GM23248 (cell line): ENCODE data around the gene WFS1. TPM values are rescaled to one million over a fixed set of nuclear protein-coding genes. Genes with fewer than 3 reads are reported as not detected.

Experiments used
- DNase-seq: peaks from one replicate; pipeline ENCODE4 v3.0.0-alpha.2; 2015
- H2AFZ ChIP-seq: fragments of 200-600 bp; sonication (generic); 2 replicates; pipeline ENCODE4 v1.6.1; 2016; ENCODE audit warnings: antibody characterized with exemption
- H3F3A ChIP-seq: fragments of 200-600 bp; sonication (generic); 2 replicates; pipeline ENCODE4 v1.6.1; 2016; ENCODE audit warnings: mild to moderate bottlenecking, antibody characterized with exemption, mixed run types; ENCODE audit not compliant: insufficient read depth
- H3K27ac ChIP-seq: fragments of 200-600 bp; sonication (generic); 2 replicates; pipeline ENCODE4 v1.5.1; 2016; ENCODE audit warnings: mild to moderate bottlenecking
- H3K27me3 ChIP-seq: fragments of 200-600 bp; sonication (generic); replicated peaks from 2 replicates; pipeline ENCODE4 v1.6.1; 2016; ENCODE audit warnings: mild to moderate bottlenecking; ENCODE audit not compliant: insufficient read depth
- H3K36me3 ChIP-seq: fragments of 200-600 bp; sonication (generic); 2 replicates; pipeline ENCODE4 v1.6.1; 2016; ENCODE audit warnings: low read depth, mild to moderate bottlenecking
- H3K4me1 ChIP-seq: fragments of 200-600 bp; sonication (generic); 2 replicates; pipeline ENCODE4 v1.6.1; 2016; ENCODE audit warnings: mild to moderate bottlenecking; ENCODE audit not compliant: insufficient read depth
- H3K4me2 ChIP-seq: fragments of 200-600 bp; sonication (generic); one replicate; pipeline ENCODE4 v1.6.1; 2016; ENCODE audit warnings: mild to moderate bottlenecking; ENCODE audit not compliant: unreplicated experiment
- H3K4me3 ChIP-seq: fragments of 200-600 bp; sonication (generic); 2 replicates; pipeline ENCODE4 v1.5.1; 2016; ENCODE audit warnings: mild to moderate bottlenecking
- H3K79me2 ChIP-seq: fragments of 200-600 bp; sonication (generic); 2 replicates; pipeline ENCODE4 v1.6.1; 2016; ENCODE audit warnings: mild to moderate bottlenecking; ENCODE audit not compliant: insufficient read depth
- H3K9ac ChIP-seq: fragments of 200-600 bp; sonication (generic); 2 replicates; pipeline ENCODE4 v1.6.1; 2016; ENCODE audit warnings: mild to moderate bottlenecking
- H3K9me2 ChIP-seq: fragments of 200-600 bp; sonication (generic); 2 replicates; pipeline ENCODE4 v1.6.1; 2016; ENCODE audit warnings: mixed run types, mild to moderate bottlenecking, moderate library complexity; ENCODE audit not compliant: insufficient read depth
- H3K9me3 ChIP-seq: fragments of 200-600 bp; sonication (generic); one replicate; pipeline ENCODE4 v1.6.1; 2017; ENCODE audit warnings: low read depth
- H4K20me1 ChIP-seq: fragments of 200-600 bp; sonication (generic); 2 replicates; pipeline ENCODE4 v1.6.0; 2016; ENCODE audit not compliant: insufficient read depth
- EZH2 ChIP-seq: fragments of 200-600 bp; sonication (generic); IDR thresholded peaks from 2 replicates; pipeline ENCODE4 v1.6.1; 2018; ENCODE audit warnings: antibody characterized with exemption, mild to moderate bottlenecking; ENCODE audit not compliant: insufficient read depth, poor library complexity, severe bottlenecking
- EZH2phosphoT487 ChIP-seq: fragments of 200-600 bp; sonication (generic); IDR thresholded peaks from 2 replicates; pipeline ENCODE4 v1.6.1; 2018; ENCODE audit warnings: antibody characterized with exemption, moderate library complexity, mild to moderate bottlenecking, low read depth; ENCODE audit not compliant: insufficient read depth
- WGBS, 2 experiments: methylation state at CpG; one replicate each; pipeline ENCODE4 v1.1.6; 2015 to 2017; ENCODE audit warnings: low lambda C conversion rate in 2 of 2, low coverage in 1 of 2; ENCODE audit errors: missing lambda C conversion rate in 2 of 2; 5-methylcytosine and 5-hydroxymethylcytosine counted together
- in situ Hi-C: fragments of 300-500 bp; cut with MboI; formaldehyde crosslinking; loops from 2 replicates; pipeline ENCODE4 v1.15.0; 2020
- polyA plus RNA-seq: library from polyadenylated mRNA; unstranded; fragments of >200 nt; fragmentation: Nextera tagmentation; extraction: Ambion mirVana; gene quantifications from 2 replicates; pipeline ENCODE4 v1.2.1, GENCODE V29; 2016
- total RNA-seq: library from RNA; depleted of rRNA; stranded (reverse); fragments of >200 nt; shearing (Covaris generic); gene quantifications from 2 replicates; pipeline ENCODE4 v1.2.3, GENCODE V29; 2014

WFS1 gene
- total and polyA plus RNA-seq, 2 experiments from 2014 or later, result 24.2 to 24.4 TPM

- no peak overlapping the region for H3K9ac ChIP-seq
- in situ Hi-C loops, result no loop called here
- no peak for DNase-seq
- no peak overlapping the region for H3K27ac ChIP-seq
- H3K27me3 ChIP-seq, result peaks cover 11% of the 10 kb centered on the region; the same call in 1 of the 2 replicates
- H3K4me1 ChIP-seq, result no peaks in the 10 kb centered on the region
- H3K4me2 ChIP-seq, result no peak overlapping the region
- no peaks in the 10 kb centered on the region for H3K36me3 ChIP-seq
- no peaks in the 10 kb centered on the region for H3F3A ChIP-seq
- H3K4me3 ChIP-seq, result no peak overlapping the region
- no peaks in the 10 kb centered on the region for H4K20me1 ChIP-seq
- TF ChIP-seq EZH2phosphoT487 (no peak), EZH2 (no peak)
- no peaks in the 10 kb centered on the region for H3K79me2 ChIP-seq
- 61% methylated on average over 8 of the region's 8 CpGs for WGBS, 2 experiments
- no peaks in the 10 kb centered on the region for H3K9me3 ChIP-seq
- no peak overlapping the region for H2AFZ ChIP-seq
- H3K9me2 ChIP-seq, result no peaks in the 10 kb centered on the region
These were observed 9.8 kb upstream of the WFS1 start for GRCh38 chr4:6259886-6260285.

GRCh38 chr4:6262176-6262575 is 7.5 kb upstream of the WFS1 start:
- WGBS, 2 experiments, result 59 to 60% methylated on average over 12 of the region's 12 CpGs
- no peak overlapping the region for H2AFZ ChIP-seq
- in situ Hi-C loops, result no loop called here

GRCh38 chr4:6262847-6263487 is 6.7 kb upstream of the WFS1 start:
- Histone ChIP-seq H3K27me3 (peaks cover 16% of the 10 kb centered on the region), H3K4me2 (no peak overlapping the region), H3K4me3 (no peak overlapping the region), H3F3A (no peaks in the 10 kb centered on the region), H2AFZ (no peak overlapping the region), H3K4me1 (no peaks in the 10 kb centered on the region), H3K27ac (no peak overlapping the region), H3K36me3 (no peaks in the 10 kb centered on the region), H3K9ac (no peak overlapping the region), H3K79me2 (no peaks in the 10 kb centered on the region), H3K9me2 (no peaks in the 10 kb centered on the region), H4K20me1 (no peaks in the 10 kb centered on the region), H3K9me3 (no peaks in the 10 kb centered on the region)
- WGBS, 2 experiments, result 43 to 47% methylated on average over 10 of the region's 10 CpGs
- no peak for DNase-seq
- TF ChIP-seq EZH2phosphoT487 (no peak), EZH2 (no peak)
- in situ Hi-C loops, result no loop called here

More at GRCh38 chr4:6262176-6262575, 7.5 kb upstream of the WFS1 start:
- no peaks in the 10 kb centered on the region for H3K4me1 ChIP-seq
- no peak overlapping the region for H3K4me2 ChIP-seq
- no peaks in the 10 kb centered on the region for H4K20me1 ChIP-seq
- H3K79me2 ChIP-seq, result no peaks in the 10 kb centered on the region
- H3K27me3 ChIP-seq, result peaks cover 12% of the 10 kb centered on the region
- no peak overlapping the region for H3K9ac ChIP-seq
- no peak overlapping the region for H3K27ac ChIP-seq
- DNase-seq, result no peak
- H3K36me3 ChIP-seq, result no peaks in the 10 kb centered on the region
- H3K9me2 ChIP-seq, result no peaks in the 10 kb centered on the region
- TF ChIP-seq EZH2 (no peak), EZH2phosphoT487 (no peak)
- H3K4me3 ChIP-seq, result no peak overlapping the region
- no peaks in the 10 kb centered on the region for H3K9me3 ChIP-seq
- H3F3A ChIP-seq, result no peaks in the 10 kb centered on the region

- WGBS, 2 experiments, result 46 to 56% methylated on average over 13 to 15 of the region's 15 CpGs
- H3K36me3 ChIP-seq, result no peaks in the 10 kb centered on the region
- no peaks in the 10 kb centered on the region for H3K9me3 ChIP-seq
- no peak overlapping the region for H3K4me2 ChIP-seq
- H4K20me1 ChIP-seq, result no peaks in the 10 kb centered on the region
- H3F3A ChIP-seq, result no peaks in the 10 kb centered on the region
- H3K27ac ChIP-seq, result no peak overlapping the region
- H2AFZ ChIP-seq, result no peak overlapping the region
- no peaks in the 10 kb centered on the region for H3K79me2 ChIP-seq
- H3K9ac ChIP-seq, result no peak overlapping the region
- no peaks in the 10 kb centered on the region for H3K9me2 ChIP-seq
- H3K27me3 ChIP-seq, result peaks cover 16% of the 10 kb centered on the region
- peak; percentile 9 for DNase-seq
- in situ Hi-C loops, result no loop called here
- no peak overlapping the region for H3K4me3 ChIP-seq
- no peaks in the 10 kb centered on the region for H3K4me1 ChIP-seq
- TF ChIP-seq EZH2phosphoT487, result no peak
- TF ChIP-seq EZH2, result no peak
These were observed 6.0 kb upstream of the WFS1 start for GRCh38 chr4:6263526-6264224.
